Chondrocyte (in vitro differentiated cells): ENCODE data around the gene C22orf31. TPM values are rescaled to one million over a fixed set of nuclear protein-coding genes. Genes with fewer than 3 reads are reported as not detected.

Experiments used
- DNase-seq: peaks from one replicate; pipeline ENCODE4 v3.0.0; 2021; ENCODE audit warnings: mixed read lengths, low spot score
- H3K27ac Mint-ChIP-seq: one replicate; pipeline ENCODE4 v1.8.0; 2021; ENCODE audit warnings: mild to moderate bottlenecking, moderate library complexity, mixed read lengths; ENCODE audit not compliant: unreplicated experiment
- H3K27me3 Mint-ChIP-seq: 2 replicates; pipeline ENCODE4 v1.8.0; 2021; ENCODE audit warnings: low read depth, mixed read lengths
- H3K36me3 Mint-ChIP-seq: 2 replicates; pipeline ENCODE4 v1.8.0; 2021; ENCODE audit warnings: low read depth, mixed read lengths
- H3K4me1 Mint-ChIP-seq: 2 replicates; pipeline ENCODE4 v1.8.0; 2021; ENCODE audit warnings: low read depth, mild to moderate bottlenecking, mixed read lengths
- H3K4me3 Mint-ChIP-seq: one replicate; pipeline ENCODE4 v1.8.0; 2021; ENCODE audit warnings: mild to moderate bottlenecking, moderate library complexity, mixed read lengths; ENCODE audit not compliant: unreplicated experiment
- H3K9me3 Mint-ChIP-seq: 2 replicates; pipeline ENCODE4 v1.8.0; 2021; ENCODE audit warnings: low read depth, mixed read lengths
- total RNA-seq: library from RNA; stranded (reverse); gene quantifications from 3 replicates; pipeline ENCODE4 v1.2.1, GENCODE V29; 2021
- TF ChIP-seq, protein P1 (sequence below): fragments of 200-600 bp; sonication (generic); IDR thresholded peaks from 2 replicates; pipeline ENCODE4 v1.5.0; 2021; ENCODE audit warnings: antibody characterized with exemption, mild to moderate bottlenecking, moderate library complexity

The C22orf31 gene
- total RNA-seq, 1 donor from 2014 or later = not detected

DNA sequence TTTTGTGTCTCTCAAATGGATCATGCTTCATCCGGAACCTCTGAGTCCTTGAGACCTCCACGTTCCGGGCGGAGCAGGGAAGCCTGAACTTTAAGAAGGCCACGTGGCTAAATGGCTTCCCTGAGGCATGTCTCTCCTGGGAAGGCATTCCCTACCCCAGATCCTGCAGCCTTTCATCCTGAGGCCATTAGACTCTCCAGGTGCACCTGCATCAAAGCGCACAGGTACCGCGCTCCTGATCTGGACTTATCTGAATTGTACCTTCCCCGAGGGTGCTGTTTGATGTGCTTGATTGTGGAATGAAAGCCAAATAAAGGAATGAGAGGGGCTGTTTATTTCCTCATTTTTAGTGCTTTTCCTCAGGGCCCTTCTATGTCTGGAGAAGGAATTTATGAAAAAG, 22.5 kb downstream of the C22orf31 start:
- H3K36me3 Mint-ChIP-seq = no peaks in the 10 kb centered on the region
- DNase-seq = no peak
- peaks cover 29% of the 10 kb centered on the region for H3K4me1 Mint-ChIP-seq
- no peak overlapping the region for H3K27ac Mint-ChIP-seq
- H3K4me3 Mint-ChIP-seq = no peak overlapping the region
- TF ChIP-seq, protein P1, sequence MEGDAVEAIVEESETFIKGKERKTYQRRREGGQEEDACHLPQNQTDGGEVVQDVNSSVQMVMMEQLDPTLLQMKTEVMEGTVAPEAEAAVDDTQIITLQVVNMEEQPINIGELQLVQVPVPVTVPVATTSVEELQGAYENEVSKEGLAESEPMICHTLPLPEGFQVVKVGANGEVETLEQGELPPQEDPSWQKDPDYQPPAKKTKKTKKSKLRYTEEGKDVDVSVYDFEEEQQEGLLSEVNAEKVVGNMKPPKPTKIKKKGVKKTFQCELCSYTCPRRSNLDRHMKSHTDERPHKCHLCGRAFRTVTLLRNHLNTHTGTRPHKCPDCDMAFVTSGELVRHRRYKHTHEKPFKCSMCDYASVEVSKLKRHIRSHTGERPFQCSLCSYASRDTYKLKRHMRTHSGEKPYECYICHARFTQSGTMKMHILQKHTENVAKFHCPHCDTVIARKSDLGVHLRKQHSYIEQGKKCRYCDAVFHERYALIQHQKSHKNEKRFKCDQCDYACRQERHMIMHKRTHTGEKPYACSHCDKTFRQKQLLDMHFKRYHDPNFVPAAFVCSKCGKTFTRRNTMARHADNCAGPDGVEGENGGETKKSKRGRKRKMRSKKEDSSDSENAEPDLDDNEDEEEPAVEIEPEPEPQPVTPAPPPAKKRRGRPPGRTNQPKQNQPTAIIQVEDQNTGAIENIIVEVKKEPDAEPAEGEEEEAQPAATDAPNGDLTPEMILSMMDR = no peak
- H3K27me3 Mint-ChIP-seq = no peaks in the 10 kb centered on the region
- H3K9me3 Mint-ChIP-seq = no peaks in the 10 kb centered on the region

DNA sequence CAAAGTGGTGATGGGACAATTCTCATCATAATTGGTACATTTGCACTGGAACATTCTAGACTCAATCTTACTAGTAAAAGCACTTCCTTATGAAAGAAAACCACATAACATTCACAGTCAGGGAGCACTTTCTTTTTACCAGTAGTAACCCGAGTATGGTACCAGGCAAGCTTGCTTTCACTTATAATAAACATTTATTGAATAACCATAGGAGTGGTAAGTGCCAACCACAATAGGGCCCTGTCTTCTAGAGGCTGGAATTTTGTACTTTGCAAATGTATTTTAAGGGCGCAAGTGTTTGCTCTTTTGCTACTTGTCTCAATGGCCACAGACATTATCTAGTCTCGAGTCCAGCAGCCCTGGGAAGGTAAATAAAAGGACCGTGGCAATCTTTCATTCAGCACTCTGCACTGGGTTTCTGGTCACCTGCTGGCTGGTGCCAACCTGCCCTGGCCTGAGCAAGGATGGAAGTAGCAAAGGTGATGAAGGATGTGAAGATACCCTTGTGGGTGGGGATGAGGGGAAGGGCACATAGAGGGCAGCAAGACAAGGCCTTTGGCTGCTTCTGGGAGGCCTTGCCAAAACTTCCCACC, 24.2 kb downstream of the C22orf31 start:
- TF ChIP-seq, protein P1 = no peak
- Mint-ChIP-seq H3K27ac (no peak overlapping the region), H3K36me3 (no peaks in the 10 kb centered on the region)

DNA sequence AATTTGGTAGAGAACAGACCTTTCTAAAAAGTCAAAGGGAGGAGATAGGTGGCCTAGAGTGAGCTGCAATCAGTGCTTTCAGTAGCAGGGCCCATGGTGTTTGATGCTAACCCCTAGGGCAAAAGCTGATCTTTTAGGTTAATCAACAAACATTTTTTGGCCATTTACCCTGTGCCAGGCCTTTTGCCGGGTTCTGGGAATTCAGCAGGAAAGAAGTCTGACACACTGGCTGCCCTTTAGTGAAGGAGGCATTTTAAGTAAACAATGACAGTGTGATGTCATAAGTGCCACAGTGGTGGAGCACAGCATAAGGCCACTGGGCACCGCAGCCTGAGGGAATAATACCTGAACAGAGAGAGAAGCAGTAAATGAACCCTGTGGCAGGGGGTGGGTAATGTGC, 29.0 kb downstream of the C22orf31 start:
- peak overlapping the region; percentile 97 for H3K27ac Mint-ChIP-seq
- H3K9me3 Mint-ChIP-seq = no peaks in the 10 kb centered on the region
- H3K4me3 Mint-ChIP-seq = no peak overlapping the region
- no peaks in the 10 kb centered on the region for H3K36me3 Mint-ChIP-seq
- TF ChIP-seq, protein P1 = no peak
- peaks cover 45% of the 10 kb centered on the region for H3K4me1 Mint-ChIP-seq
- DNase-seq = no peak
- H3K27me3 Mint-ChIP-seq = no peaks in the 10 kb centered on the region

More for the DNA sequence above, 24.2 kb downstream of the C22orf31 start:
- no peak overlapping the region for H3K4me3 Mint-ChIP-seq
- H3K9me3 Mint-ChIP-seq = no peaks in the 10 kb centered on the region
- H3K27me3 Mint-ChIP-seq = no peaks in the 10 kb centered on the region
- no peak for DNase-seq
- H3K4me1 Mint-ChIP-seq = peaks cover 30% of the 10 kb centered on the region

DNA sequence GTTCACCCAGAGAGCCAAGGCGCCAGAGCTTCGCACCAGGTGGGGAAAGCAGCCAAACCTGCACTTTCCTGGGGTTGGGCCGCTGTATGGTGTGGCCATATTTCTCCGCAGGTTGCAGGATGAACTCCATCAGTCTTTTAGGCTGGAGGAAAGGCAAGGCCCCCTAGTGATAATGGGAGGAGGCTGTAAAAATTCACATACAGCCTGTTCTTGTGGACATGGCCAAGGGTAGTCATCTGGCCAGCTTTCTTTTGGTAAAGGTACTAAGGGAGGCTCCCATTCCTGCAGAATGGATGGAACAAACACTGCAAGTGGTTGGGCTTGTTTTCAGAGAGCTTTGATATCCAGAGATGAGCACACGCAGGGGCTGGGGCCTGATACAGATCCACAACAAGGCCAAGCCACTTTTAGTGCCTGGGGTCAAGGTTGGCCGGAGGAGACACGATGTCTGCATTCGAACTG, 29.6 kb downstream of the C22orf31 start:
- Mint-ChIP-seq H3K9me3 (no peaks in the 10 kb centered on the region), H3K27me3 (no peaks in the 10 kb centered on the region), H3K4me3 (peak overlapping the region; percentile 75), H3K4me1 (peaks cover 40% of the 10 kb centered on the region), H3K27ac (peak overlapping the region; percentile 97), H3K36me3 (no peaks in the 10 kb centered on the region)
- TF ChIP-seq, protein P1 = peak; percentile 26
- DNase-seq = no peak

DNA sequence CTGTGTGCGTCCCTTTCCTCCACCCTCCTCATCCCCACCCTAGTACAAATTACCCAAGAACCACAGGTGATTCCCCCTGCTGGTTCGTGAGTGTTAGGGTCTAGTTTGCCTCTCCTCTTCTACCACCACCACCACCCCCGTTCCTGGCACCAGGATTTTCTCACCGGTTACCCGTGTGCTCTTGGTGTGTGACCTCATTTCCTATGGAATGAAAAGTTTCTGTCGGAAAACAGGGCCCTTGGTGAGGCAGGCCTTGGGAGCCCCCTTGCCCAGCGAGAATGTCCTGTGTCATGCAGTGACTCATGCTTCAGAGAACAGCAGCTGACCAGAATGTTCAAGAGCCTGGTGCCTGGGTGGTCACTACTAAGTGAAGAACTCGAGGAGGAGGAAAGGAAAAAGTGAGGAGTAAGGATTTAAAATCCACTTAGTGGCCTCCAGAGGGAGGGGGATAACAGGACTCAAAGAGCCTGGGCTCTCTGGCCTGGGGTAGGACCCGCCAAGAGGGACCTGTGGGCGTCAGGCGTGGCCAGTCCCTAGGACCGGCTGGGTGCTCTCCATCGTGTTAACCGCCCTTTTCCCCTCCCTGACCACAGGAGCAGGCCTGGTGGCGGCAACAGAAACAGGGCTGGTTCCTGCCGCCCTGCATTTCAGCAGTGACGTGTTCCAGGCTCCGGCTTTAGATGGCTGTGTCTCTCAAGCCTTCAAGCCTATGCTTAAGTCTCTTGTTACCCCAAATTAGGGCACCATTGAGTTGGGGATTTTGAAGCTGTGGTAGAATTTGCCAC, 30.2 kb downstream of the C22orf31 start:
- DNase-seq = no peak
- Mint-ChIP-seq H3K9me3 (no peaks in the 10 kb centered on the region), H3K36me3 (no peaks in the 10 kb centered on the region), H3K4me1 (peaks cover 38% of the 10 kb centered on the region), H3K27ac (peak overlapping the region; percentile 97), H3K4me3 (peak overlapping the region; percentile 75), H3K27me3 (no peaks in the 10 kb centered on the region)
- TF ChIP-seq, protein P1 = peak; percentile 60
